SK-N-SH (cell line): Measurements from ENCODE around the gene MYO1E.
A peak's percentile ranks its signal among the peaks of the same experiment; 100 is the strongest.

Experiments
- CTCF ChIP-seq: fragments of 200-600 bp; sonication (generic); IDR thresholded peaks from 2 replicates; pipeline ENCODE4 v1.6.1; 2017; ENCODE audit warnings: antibody characterized with exemption, mild to moderate bottlenecking, moderate library complexity
- EP300 ChIP-seq, 2 experiments: IDR thresholded peaks; 2 replicates each; pipeline versions ENCODE4 v1.4.0 to v1.6.1; 2012; ENCODE audit warnings: borderline replicate concordance in 1 of 2, low read depth in 1 of 2, low read length in 1 of 2
- TF ChIP-seq, protein P1 (sequence below): IDR thresholded peaks from 2 replicates; pipeline ENCODE4; 2012
- TF ChIP-seq, protein P2 (sequence below): IDR thresholded peaks from 2 replicates; pipeline ENCODE4 v1.4.0; 2012; ENCODE audit warnings: low read depth

DNA sequence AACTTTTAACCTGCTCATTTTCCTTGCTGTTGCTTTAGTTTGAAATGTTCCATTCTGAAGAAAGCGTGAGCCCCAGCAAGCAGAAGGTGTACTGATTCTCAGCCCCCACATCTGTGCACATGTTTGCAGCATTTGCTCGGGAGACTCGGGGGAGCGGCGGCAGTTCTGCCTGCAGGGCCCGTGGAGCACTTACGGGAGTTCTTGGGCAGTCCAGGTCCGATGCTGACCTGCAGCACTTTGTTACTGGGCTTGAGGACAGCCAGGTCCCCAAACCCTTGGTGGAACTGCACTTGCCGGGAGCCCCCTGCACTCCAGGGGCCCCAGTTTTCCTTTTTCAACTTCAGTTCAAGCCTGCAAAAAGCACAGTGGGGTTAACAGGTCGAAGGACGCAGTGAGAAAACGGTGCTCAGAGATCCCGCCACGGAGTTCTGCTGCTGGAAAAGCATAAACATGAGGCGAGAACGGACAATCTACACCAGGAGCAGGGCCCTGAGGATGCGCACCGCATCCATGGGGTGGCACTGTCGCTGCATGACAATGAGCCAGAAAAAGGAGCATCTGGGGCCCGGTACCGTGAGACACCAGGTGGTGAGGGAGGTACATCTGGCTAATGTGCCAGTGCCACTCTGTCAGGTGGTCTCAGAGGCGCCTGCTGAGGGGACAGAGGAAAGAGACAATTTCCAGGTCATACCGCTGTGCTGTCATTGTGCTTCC lies 211.6 kb downstream of the MYO1E start:
- TF ChIP-seq, protein P1, sequence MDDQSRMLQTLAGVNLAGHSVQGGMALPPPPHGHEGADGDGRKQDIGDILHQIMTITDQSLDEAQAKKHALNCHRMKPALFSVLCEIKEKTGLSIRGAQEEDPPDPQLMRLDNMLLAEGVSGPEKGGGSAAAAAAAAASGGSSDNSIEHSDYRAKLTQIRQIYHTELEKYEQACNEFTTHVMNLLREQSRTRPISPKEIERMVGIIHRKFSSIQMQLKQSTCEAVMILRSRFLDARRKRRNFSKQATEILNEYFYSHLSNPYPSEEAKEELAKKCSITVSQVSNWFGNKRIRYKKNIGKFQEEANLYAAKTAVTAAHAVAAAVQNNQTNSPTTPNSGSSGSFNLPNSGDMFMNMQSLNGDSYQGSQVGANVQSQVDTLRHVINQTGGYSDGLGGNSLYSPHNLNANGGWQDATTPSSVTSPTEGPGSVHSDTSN: no peak
- TF ChIP-seq, protein P2, sequence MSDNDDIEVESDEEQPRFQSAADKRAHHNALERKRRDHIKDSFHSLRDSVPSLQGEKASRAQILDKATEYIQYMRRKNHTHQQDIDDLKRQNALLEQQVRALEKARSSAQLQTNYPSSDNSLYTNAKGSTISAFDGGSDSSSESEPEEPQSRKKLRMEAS: no peak
- no peak for TF ChIP-seq EP300 (IDR thresholded peaks at IDR 0.05; ENCODE audit: borderline replicate concordance in 1 of 2, low read depth in 1 of 2, low read length in 1 of 2)
- peak; percentile 65 for TF ChIP-seq CTCF
